SU-DHL-6 (cell line): Measurements from ENCODE around the gene TMEM30B.

Experiments used
- EZH2phosphoT487 ChIP-seq: fragments of 200-600 bp; sonication (generic), shearing (Covaris generic); conservative IDR thresholded peaks from 2 replicates; pipeline ENCODE4 v1.6.1; 2018; ENCODE audit warnings: mild to moderate bottlenecking, antibody characterized with exemption, low read length, moderate library complexity, mixed read lengths
- TF ChIP-seq, protein P1 (sequence below): fragments of 200-600 bp; sonication (generic); IDR thresholded peaks from one replicate; pipeline ENCODE4 v1.5.1; 2017; ENCODE audit warnings: antibody characterized with exemption, mild to moderate bottlenecking, low read length, moderate library complexity; ENCODE audit not compliant: insufficient read depth, poor library complexity, severe bottlenecking

DNA sequence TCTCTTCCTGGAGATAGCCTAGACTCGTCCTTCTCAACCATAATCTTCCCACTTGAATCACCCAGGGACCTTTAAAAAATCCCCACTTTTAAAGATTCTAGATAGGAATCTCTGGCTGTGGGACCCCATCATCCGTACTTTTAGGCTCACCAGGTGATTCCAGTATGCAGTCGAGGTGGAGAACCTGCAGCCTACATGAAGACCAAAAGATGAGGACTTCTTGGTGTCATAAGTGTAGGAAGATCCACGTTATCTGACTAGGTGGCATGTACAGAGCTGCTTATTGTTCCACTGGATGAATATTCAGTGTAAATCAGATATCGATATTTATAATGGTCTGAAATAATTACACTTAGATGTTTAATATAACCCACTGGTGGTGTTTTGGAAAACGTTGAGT is 42.8 kb upstream of the TMEM30B start:
- TF ChIP-seq, protein P1, sequence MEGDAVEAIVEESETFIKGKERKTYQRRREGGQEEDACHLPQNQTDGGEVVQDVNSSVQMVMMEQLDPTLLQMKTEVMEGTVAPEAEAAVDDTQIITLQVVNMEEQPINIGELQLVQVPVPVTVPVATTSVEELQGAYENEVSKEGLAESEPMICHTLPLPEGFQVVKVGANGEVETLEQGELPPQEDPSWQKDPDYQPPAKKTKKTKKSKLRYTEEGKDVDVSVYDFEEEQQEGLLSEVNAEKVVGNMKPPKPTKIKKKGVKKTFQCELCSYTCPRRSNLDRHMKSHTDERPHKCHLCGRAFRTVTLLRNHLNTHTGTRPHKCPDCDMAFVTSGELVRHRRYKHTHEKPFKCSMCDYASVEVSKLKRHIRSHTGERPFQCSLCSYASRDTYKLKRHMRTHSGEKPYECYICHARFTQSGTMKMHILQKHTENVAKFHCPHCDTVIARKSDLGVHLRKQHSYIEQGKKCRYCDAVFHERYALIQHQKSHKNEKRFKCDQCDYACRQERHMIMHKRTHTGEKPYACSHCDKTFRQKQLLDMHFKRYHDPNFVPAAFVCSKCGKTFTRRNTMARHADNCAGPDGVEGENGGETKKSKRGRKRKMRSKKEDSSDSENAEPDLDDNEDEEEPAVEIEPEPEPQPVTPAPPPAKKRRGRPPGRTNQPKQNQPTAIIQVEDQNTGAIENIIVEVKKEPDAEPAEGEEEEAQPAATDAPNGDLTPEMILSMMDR = no peak
- TF ChIP-seq EZH2phosphoT487 = no peak
